NOMO-1 treated with DMSO at 0.1 percent for 48 hours (cell line): Measurements from ENCODE around the gene SERPINA5.
"Not testable (repeated sequence)": the region's sequence is repeated elsewhere in the genome, so short reads cannot be mapped to it uniquely, and the experiment has no call there.

Source experiments
- DNase-seq: peaks from one replicate; lab custom pipeline; 2025; ENCODE audit not compliant: unreplicated experiment; lab: John Stamatoyannopoulos, UW

SERPINA5 gene

GRCh38 chr14:94598816-94599655 lies 17.8 kb downstream of the SERPINA5 start:
- no peak for DNase-seq

DNA sequence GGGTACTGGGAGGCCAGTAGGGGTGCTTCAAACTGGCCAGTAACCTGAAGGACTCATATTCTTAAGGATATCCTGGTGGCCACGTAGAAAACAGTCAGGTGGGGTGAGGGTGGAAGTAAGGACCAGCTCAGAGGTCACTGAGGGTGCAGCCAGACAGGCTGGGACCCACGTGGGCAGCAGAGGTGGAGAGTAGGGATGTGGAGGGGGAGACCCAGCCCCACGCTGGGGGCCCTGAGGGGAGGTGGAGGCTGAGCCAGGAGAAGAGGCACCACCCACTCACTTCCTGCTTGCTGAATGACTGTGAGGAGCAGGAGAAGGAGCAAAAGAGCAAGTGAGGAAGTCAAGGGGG lies 18.4 kb downstream of the SERPINA5 start:
- no peak for DNase-seq

DNA sequence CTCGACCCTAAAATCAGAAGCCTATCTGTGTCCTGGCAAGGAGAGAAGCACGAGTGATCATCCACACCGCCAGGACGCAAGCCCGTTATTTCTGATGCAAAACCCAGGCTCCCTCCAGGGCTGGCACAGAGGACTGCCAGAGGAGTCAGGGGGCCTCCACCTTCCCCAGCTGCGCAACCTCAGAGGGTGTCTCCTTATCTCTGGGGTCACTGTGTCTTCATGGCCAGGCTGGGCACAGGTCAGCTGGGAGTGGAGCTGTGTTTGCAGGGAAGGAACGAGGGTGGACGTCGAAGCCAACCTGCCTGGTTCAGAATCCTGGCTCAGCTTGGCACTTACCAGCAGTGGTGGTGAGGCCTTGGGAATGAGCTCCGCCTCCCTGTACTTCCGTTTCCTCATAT lies 18.9 kb downstream of the SERPINA5 start:
- no peak for DNase-seq

DNA sequence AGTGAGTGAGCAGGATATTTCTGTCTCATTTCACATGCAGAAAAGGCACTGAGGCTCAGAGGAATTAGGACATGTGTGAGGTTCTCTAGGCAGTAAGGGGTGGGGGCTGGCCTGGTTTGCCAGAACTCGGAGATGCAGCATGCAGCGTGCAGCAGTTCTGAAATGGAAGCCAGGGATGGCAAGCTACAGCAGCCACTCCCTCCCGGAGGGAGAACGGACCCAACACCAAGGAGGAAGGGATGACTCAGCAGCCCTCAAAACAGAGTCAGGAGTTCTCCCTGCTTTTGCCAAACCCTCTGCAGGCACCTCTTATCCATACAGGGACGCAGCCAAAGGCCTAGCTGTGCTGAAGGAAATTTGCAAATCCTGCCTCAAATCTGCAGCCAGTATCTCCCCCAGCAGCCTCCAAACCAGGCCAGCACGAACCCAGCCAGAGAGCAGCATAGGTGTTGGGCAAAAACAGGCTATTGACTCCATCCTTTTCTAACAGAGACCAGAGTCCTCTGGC lies 20.7 kb downstream of the SERPINA5 start:
- no peak for DNase-seq

- DNase-seq = no peak
Observed at GRCh38 chr14:94602722-94603121, 21.5 kb downstream of the SERPINA5 start.

DNA sequence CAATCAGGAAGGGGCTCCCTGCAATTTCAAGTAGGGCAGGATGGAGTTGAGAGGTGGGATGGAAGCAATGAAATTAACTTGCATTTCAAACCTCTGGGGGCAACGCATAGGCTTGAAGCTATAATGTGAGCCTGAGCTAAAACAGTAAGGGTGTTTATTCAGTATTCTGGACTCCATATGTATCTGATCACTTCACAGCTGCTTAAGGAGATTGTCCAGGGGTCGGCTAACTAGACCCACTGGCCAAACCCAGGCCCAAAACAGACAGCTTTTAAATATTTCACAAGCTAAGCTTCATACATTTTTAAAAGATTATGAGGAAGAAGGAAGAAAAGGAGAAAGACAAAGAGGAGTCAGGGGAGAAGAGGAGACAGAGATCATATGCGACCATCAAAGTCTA lies 24.1 kb downstream of the SERPINA5 start:
- no peak for DNase-seq

DNA sequence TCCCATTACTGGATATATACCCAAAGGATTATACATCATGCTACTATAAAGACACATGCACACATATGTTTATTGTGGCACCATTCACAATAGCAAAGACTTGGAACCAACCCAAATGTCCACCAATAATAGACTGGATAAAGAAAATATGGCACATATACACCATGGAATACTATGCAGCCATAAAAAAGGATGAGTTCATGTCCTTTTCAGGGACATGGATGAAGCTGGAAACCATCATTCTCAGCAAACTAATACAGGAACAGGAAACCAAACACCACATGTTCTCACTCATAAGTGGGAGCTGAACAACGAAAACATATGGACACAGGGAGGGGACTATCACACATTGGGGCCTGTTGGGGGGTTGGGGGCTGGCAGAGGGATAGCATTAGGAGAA lies 27.7 kb downstream of the SERPINA5 start:
- DNase-seq = not testable (repeated sequence)

DNA sequence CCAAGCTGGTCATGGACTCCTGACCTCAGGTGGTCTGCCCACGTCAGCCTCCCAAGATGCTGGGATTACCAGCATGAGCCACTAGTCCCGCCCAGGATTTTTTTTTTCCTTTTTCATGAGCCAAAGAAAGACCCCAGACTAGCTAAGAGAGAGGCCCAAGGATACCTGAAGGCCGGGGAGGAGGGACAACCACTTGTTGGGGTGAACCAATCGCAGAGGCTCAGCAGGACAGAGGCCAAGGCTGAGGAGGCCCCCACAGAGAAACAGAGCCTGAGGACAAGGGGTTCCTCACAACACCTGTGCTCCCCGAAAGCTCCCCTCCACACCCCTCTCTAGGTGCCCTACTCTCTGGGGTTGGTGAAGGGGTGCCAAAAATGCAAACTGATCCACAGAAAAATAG lies 30.0 kb downstream of the SERPINA5 start:
- no peak for DNase-seq

GRCh38 chr14:94612174-94612573 lies 30.9 kb downstream of the SERPINA5 start, which contains the start of gene SERPINA3:
Gene SERPINA3, plus strand, starts transcription at chr14:94612391. Its CDS starts 2,051 bp downstream, at chr14:94614442.
- no peak for DNase-seq

DNA sequence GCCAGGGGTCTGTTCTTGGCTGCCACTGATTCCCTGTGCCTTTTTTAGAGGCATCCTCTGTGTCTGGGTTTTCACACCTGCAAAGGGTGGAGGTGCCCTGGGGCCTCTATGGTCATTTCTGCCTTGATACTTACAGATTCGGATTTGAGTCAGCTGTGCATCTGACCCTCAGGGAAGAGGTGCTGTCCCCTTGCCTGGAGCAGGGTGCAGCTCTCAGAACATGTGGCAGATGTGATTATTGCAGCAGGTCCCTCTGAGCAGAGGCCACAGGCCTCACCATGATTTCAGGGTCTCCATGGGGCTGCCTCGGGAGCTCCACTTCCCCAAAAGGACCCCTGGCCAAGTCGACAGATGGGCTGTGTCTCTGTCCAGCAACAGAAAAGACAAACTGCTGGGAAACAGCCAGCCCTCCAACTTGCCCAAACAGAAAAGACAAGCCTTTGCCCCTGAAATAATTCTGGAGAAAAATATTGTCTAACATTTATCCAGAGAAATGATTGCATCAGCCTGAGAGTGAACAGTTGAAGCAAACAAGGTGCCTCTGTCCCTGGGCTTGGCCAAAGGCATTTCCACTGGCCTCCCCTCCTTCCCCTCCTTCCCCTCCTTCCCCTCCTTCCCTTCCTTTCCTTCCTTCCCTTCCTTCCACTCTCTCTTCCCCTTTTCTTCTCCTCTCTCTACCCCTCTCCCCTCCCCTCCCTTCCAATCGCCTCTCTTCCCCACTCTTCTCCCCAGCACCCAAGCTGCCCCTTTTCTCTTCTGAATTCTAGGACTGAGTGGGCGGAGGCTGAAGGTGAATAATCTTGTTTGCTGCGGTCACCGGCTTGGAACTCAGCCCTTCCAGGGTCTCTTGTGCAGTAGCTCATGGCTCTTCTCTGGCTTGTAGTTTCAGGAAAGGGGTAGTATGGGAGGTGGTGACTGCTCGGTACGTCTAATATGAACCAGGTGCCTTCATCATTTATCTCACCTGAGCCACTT lies 31.6 kb downstream of the SERPINA5 start:
- DNase-seq = no peak

DNA sequence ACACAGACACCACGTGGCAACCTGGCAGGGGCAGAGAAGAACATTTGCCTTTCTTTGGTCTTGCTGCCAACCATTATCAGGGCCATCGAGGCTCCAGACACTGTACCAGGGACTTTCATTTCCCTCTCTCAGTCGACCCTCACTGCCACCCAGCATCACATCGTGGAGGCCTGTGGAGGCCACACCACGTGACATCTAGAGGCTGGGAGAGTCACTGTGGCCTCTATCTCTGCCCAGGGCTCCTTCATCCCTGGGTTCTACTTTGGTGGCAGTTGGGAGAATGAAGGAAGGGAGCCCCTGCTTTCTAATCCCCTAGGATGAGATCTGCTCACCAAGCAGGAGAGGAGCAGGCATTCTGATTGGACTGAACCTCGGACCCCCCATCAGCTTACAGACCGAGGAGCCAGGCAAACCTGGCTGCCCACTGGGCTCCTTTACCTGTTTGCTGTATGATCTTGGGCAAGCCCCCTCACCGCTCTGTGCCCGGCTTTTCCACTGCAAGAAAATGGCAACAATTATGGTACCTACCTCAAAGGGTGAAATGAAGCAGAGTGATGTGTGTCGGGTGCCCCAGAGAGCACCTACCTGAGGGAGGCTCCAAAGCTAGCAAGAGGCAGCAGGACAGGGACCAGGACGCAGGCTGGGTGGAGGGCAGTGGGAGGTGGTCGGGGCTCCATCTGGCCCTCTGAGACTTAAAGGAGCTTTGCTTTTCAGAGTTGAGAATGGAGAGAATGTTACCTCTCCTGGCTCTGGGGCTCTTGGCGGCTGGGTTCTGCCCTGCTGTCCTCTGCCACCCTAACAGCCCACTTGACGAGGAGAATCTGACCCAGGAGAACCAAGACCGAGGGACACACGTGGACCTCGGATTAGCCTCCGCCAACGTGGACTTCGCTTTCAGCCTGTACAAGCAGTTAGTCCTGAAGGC lies 32.8 kb downstream of the SERPINA5 start:
- no peak for DNase-seq

DNA sequence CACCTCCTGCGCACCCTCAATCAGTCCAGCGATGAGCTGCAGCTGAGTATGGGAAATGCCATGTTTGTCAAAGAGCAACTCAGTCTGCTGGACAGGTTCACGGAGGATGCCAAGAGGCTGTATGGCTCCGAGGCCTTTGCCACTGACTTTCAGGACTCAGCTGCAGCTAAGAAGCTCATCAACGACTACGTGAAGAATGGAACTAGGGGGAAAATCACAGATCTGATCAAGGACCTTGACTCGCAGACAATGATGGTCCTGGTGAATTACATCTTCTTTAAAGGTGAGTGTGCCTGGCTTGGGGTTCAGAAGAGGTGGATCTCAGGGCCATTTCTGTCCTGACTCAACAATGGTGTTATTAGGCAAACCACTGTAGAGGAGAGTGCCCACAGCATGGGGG lies 33.6 kb downstream of the SERPINA5 start:
- no peak for DNase-seq

GRCh38 chr14:94615254-94615653 lies 34.0 kb downstream of the SERPINA5 start:
- DNase-seq = no peak

DNA sequence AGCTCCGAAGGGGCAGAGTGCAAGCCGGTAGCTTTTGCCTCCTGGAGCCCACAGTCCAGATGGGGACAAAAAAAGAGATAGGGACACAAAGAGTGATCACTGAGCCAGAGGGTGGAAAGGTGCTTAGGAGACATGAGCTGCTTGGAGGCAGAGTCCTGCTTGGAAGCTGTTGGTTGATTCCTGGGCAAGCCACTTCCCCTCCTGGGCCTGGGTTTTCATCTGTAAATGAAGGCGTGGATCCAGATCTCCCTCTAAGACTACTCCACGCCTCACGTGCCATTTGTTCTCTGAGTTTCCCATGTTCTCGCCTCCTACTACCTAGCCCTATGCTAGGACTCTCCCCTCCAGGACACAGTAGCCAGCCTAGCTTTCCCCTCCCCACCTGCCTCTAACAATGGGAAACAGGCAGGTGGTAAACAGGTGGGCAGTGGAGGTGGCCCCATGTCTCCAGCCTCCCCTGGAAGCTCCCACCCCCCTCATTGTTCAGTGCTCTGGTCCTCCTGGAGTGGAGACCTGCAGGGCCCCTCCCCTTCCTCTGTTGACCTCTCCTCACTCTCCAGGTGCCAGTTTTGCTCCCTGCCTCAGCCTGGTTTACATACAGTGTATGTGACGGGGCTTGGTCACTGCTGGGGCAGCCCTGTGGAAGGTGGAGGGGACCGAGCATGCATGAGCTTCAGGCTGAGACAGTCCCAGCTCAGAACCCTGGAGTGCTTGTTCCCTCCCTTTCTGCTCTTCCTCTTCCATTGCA lies 34.8 kb downstream of the SERPINA5 start:
- DNase-seq = no peak

GRCh38 chr14:94617366-94617941 lies 36.2 kb downstream of the SERPINA5 start:
- DNase-seq = no peak

DNA sequence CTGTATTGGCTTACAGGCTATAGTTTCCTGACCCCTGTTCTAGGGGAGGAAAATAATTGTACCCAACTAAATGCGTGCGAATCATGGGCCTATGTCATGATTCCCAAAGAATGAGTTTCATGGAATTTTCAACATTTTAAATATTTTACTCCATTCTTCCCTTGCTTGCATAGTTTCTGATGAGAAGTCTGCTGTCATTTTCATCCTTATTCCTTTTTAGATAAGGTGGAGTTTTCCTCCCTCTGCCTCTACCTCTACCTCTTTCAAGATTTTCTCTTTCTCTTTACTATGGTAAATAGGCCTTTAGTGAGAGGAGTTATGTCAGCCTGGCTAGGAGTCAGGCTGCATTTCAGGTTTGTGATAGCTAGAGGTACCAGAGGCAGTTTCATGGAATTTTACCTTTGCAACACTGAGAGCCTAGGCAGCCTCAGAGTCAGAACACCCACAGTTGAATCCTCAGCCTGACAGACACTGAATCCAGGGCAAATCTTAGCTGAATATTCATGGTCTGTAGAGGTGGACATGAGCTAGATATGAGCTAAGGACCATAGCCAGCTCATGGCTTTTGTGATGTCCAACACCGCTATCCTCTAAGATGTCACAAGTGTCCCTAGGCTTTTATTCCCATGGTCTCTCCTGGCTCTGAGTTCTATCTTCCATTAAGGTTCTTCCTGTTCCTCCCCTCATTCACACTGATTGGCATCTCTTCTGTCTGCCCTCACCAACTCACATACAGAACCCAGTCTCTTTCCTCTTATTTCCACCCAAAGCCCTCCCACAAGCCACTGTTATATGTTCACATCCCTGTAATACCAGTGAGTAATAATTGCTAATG lies 37.0 kb downstream of the SERPINA5 start:
- no peak for DNase-seq

DNA sequence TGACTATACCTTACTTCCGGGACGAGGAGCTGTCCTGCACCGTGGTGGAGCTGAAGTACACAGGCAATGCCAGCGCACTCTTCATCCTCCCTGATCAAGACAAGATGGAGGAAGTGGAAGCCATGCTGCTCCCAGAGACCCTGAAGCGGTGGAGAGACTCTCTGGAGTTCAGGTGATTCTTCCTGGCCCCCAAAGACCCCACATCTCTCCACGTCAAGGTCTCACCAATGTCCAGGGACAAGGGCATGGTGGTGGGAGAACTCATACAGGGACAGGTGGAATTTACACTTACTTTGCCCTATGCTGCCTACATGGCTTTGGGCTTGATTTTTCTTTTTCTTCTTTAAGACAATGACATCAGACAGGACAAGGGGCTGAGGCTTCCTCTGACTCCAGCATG lies 38.1 kb downstream of the SERPINA5 start:
- DNase-seq = no peak

DNA sequence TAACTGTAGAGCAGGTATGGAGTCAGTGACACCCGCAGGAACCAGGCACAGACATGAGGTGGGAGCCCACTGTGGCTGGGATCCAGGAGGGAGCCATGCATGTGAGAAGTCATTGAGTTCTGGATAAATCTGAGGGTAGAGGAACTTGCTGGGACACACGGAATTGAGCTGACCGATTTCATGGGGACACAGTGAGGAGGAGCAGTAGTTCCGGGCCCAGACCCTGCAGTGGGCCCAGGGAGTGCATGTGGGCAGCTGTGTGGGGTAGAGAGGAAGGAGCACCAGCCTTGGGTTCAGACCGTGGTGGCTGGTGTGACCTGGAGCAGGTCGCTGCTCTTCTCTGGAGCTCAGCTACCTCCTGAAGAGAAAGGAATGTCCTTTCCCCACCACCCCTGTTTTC lies 39.4 kb downstream of the SERPINA5 start:
- DNase-seq = no peak
